NCI-H1092 treated with DMSO at 0.1 percent for 48 hours (cell line): ENCODE data around the gene STOML2.

ENCODE experiments used
- DNase-seq: peaks from one replicate; lab custom pipeline; 2025; lab: John Stamatoyannopoulos, UW

STOML2 gene

GRCh38 chr9:35072461-35073278 lies 30.3 kb downstream of the STOML2 start, which contains the start of gene VCP:
Gene VCP (minus strand): TSS chr9:35072625. CDS start chr9:35072353, 272 bp downstream.
- peak; percentile 100 for DNase-seq

GRCh38 chr9:35071814-35072460 lies 31.0 kb downstream of the STOML2 start:
- DNase-seq = peak; percentile 79

GRCh38 chr9:35070823-35071813 lies 31.8 kb downstream of the STOML2 start:
- no peak for DNase-seq

GRCh38 chr9:35069020-35069419 lies 33.9 kb downstream of the STOML2 start:
- no peak for DNase-seq

- DNase-seq = no peak
Measured at GRCh38 chr9:35067056-35067455, 35.9 kb downstream of the STOML2 start.

GRCh38 chr9:35060548-35061207 lies 42.3 kb downstream of the STOML2 start:
- no peak for DNase-seq

- DNase-seq = no peak
Measured at GRCh38 chr9:35059438-35059837, 43.5 kb downstream of the STOML2 start.

- DNase-seq = no peak
Measured at GRCh38 chr9:35057271-35057620, 45.7 kb downstream of the STOML2 start.

GRCh38 chr9:35056571-35057270 lies 46.2 kb downstream of the STOML2 start:
- DNase-seq = no peak

GRCh38 chr9:35054871-35055644 lies 47.9 kb downstream of the STOML2 start:
- DNase-seq = no peak

GRCh38 chr9:35054185-35054835 lies 48.6 kb downstream of the STOML2 start:
- no peak for DNase-seq

GRCh38 chr9:35051069-35051967 lies 51.6 kb downstream of the STOML2 start:
- peak; percentile 23 for DNase-seq
